AG08396 (cell line): ENCODE data around the gene RTN1.

Source experiments
- DNase-seq: peaks from one replicate; pipeline ENCODE4 v3.0.0; 2012; ENCODE audit warnings: low spot score, mixed read lengths

Gene RTN1

DNA sequence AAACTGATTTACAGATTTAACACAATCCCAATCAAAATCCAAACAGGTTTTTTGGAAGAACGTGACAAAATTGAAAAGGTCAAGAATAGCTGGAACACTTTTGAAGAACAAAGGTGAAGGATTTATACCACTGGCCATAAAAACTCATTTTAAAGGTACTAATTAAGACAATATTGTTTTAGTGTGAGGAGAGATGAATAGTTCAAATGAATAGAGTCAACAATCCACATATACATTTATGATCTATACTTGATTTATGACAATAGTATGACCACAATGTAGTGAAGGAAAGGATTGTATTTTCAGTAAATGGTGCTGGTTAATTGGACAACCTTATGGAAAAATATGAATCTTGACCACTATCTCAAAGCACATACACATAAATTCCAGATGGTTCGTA is 323.3 kb downstream of the RTN1 start:
- no peak for DNase-seq
